VCaP (cell line): ENCODE measurements around the gene COP1.

Experiments
- H3K27ac ChIP-seq: fragments of 450-650 bp; 2 replicates; pipeline ENCODE4 v1.5.1; 2017
- CTCF ChIP-seq: fragments of 450-650 bp; conservative IDR thresholded peaks from 2 replicates; pipeline ENCODE4 v1.5.1; 2017; ENCODE audit warnings: mild to moderate bottlenecking, moderate library complexity

Gene COP1

DNA sequence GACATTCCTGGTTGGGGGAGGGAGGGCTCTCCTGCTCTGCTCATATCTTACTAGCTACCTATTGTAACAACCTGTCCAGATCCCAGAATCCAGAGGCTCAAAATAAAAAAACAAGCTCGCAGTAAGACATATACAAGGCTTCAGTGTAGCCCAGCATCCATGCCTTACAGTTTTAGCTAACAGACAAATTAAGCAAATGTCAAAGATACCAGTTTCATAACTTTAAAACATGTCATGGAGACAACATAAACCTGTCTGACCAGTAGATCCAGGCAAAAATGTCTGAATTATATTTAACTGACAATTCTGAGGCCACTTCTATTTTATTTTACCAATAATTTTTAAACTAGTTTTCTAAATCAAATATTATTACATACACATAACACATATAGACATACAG, 295.9 kb downstream of the COP1 start:
- TF ChIP-seq CTCF = no peak
- H3K27ac ChIP-seq = no peak overlapping the region

- TF ChIP-seq CTCF = no peak
- H3K27ac ChIP-seq = peak overlapping the region; percentile 73
These were observed 300.7 kb downstream of the COP1 start for GRCh38 chr1:175906370-175906769.

DNA sequence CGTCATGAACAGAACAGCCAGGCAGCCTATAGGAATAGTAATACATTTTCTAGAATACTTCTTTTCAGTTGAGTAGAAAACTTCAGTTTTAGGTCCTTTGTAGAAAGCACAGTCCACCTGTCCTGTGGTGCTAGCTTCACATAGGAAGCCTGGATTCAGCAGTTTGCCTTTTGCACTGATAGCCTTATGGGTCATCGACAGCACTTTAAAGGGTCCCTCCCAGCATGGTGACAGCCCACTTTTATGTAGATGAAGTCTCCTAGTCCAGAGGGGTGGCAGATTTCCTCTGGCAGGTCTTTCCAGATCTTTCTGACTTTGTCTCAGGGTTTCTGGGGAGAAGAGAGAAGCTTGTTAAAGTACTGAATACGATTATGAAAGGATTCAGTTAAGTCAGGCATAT, 302.3 kb downstream of the COP1 start:
- H3K27ac ChIP-seq = 0 out of 2 replicates have a peak overlapping the region, but pooled peaks have one; percentile 73
- no peak for TF ChIP-seq CTCF

DNA sequence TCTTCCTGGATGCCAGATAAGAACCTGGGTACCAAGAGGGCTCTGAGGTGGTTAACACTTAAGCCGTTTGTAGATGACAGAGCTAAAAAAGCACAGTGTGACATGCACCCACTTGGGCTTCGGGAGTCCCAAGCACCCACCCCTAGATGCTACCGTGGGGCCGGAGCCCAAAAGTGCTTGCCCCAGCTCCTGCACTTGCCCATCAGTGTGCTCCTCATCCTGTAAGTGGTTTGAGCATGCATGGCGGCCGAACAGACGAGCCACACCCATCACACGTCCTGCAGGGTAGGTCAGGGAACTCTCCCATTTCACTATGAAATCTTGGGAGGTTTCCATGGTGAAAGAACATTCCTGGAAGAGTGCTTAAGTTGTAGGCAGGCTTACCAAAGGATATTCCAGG, 304.8 kb downstream of the COP1 start:
- no peak for TF ChIP-seq CTCF
- no peak overlapping the region for H3K27ac ChIP-seq

GRCh38 chr1:175901076-175901836, 305.8 kb downstream of the COP1 start:
- no peak for TF ChIP-seq CTCF

DNA sequence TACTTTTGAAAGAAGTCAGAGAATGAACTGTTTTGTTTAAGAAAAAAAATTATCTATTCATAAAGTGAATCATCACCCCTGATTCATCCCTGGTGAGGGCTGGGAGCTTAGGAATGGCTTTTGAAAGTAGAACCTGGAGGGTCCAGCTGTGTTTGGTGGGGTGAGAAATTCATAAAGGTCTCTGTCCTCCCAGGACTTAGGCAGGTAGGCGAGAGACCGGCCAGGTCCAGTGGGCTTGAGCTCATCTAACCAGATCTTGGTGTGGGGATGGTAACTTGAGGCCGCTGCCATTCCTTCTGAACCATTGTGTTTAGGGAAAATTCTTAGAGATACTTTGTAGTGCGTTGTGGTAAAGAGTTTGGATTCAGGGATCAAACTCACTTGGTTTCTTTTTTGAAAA, 306.9 kb downstream of the COP1 start:
- H3K27ac ChIP-seq = no peak overlapping the region
- TF ChIP-seq CTCF = no peak

More at GRCh38 chr1:175901076-175901836, 305.8 kb downstream of the COP1 start:
- no peak overlapping the region for H3K27ac ChIP-seq

- no peak overlapping the region for H3K27ac ChIP-seq
- no peak for TF ChIP-seq CTCF
These were observed 311.1 kb downstream of the COP1 start for GRCh38 chr1:175895966-175896365.
